HEK293T (cell line): ENCODE measurements around the gene STK33.

ENCODE experiments used
- NFRKB ChIP-seq: fragments of 450-650 bp; IDR thresholded peaks from 2 replicates; pipeline ENCODE4 v1.6.1; 2016; ENCODE audit warnings: mild to moderate bottlenecking, moderate library complexity
- SUZ12 ChIP-seq: fragments of 450-650 bp; IDR thresholded peaks from 2 replicates; pipeline ENCODE4 v1.6.1; 2016; ENCODE audit warnings: mild to moderate bottlenecking
- TARDBP ChIP-seq: fragments of 450-650 bp; IDR thresholded peaks from 2 replicates; pipeline ENCODE4 v1.6.1; 2016
- ZNF384 ChIP-seq: fragments of 450-650 bp; IDR thresholded peaks from 2 replicates; pipeline ENCODE4 v1.6.1; 2016

GRCh38 chr11:8344346-8344745 is 249.7 kb downstream of the STK33 start:
- TF ChIP-seq TARDBP (no peak), NFRKB (no peak), ZNF384 (no peak), SUZ12 (no peak)
